NCI-H187 (cell line): Measurements from ENCODE around the gene WDR13.
A peak's percentile ranks its signal among the peaks of the same experiment; 100 is the strongest.
"Not testable (repeated sequence)": the region's sequence is repeated elsewhere in the genome, so short reads cannot be mapped to it uniquely, and the experiment has no call there.

Experiments used
- DNase-seq, 2 experiments: peaks; one replicate each; lab custom pipeline; 2025; lab: John Stamatoyannopoulos, UW

The WDR13 gene

DNA sequence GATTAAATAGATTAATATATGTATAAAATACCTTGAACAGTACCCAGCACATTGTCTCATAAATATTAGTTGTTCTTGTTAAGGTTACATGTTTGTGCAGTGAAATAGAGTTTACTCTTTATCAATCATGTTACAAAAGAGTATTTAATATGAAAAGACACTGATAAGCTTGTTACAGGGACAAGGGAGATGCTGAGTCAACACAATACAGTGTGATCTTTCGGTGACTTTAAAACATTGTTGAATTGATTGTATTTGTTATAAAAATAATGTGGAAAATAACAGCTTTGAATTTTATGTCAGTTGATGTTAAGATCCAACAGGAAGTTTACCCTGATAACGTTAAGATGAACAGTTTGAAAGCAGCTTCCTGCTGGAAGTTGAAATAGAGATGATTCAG, 1.4 kb upstream of the WDR13 start:
- DNase-seq, result no peak

DNA sequence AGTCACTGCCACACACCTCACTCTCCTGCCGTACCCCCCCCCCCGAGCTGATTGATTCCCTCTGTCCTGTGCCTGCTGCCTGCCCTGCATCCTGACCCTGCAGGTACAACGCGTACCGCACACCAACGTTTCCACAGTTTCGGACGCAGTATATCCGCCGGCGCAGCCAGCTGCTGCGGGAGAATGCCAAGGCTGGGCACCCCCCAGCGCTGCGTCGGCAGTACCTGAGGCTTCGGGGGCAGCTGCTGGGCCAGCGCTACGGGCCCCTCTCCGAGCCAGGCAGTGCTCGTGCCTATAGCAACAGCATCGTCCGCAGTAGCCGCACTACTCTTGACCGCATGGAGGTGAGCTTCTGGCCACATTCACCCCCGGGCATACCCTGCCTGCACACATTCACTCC, 1.3 kb downstream of the WDR13 start:
- DNase-seq, result no peak

DNA sequence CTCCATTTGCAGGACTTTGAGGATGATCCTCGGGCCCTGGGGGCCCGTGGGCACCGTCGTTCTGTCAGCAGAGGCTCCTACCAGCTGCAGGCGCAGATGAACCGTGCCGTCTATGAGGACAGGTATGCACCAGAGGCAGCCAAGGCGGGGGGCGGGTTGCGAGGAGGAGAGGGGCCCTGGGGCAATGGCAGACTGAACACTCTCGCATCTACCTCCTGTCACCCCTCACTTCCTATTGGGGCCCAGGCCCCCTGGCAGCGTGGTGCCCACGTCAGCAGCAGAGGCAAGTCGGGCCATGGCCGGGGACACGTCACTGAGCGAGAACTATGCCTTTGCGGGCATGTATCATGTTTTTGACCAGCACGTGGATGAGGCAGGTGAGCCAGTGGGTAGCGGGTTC, 2.0 kb downstream of the WDR13 start:
- DNase-seq, result no peak

DNA sequence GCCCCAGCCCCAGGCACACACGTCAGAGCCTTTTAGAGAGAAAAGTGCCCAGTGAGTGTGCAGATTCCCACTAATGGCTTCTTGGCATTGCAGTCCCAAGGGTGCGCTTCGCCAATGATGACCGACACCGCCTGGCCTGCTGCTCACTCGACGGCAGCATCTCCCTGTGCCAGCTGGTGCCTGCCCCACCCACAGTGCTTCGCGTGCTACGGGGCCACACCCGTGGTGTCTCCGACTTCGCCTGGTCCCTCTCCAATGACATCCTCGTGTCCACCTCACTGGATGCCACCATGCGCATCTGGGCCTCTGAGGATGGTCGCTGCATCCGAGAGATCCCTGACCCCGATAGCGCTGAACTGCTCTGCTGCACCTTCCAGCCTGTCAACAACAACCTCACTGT, 2.9 kb downstream of the WDR13 start:
- DNase-seq, result no peak

DNA sequence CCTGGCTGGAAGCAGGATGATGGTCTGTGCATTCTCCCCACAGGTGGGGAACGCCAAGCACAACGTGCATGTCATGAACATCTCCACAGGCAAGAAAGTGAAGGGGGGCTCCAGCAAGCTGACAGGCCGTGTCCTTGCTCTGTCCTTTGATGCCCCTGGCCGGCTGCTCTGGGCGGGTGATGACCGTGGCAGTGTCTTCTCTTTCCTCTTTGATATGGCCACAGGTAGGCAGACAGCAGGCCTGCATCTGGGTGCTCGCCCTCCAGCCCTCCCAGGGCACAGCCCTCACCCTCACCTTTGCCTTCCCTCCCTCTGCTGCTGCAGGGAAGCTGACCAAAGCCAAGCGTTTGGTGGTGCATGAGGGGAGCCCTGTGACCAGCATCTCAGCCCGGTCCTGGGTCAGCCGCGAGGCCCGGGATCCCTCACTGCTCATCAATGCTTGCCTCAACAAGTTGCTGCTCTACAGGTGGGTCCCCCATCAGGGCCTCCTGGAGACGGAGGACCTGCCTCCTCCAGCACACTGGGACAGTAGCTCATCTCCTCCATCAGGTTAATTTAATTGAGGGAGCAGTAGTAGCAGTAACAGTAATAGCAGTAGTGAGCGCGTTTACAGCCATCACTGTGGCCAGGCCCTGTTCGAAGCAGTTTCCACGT, 4.6 kb downstream of the WDR13 start:
- DNase-seq, result no peak

DNA sequence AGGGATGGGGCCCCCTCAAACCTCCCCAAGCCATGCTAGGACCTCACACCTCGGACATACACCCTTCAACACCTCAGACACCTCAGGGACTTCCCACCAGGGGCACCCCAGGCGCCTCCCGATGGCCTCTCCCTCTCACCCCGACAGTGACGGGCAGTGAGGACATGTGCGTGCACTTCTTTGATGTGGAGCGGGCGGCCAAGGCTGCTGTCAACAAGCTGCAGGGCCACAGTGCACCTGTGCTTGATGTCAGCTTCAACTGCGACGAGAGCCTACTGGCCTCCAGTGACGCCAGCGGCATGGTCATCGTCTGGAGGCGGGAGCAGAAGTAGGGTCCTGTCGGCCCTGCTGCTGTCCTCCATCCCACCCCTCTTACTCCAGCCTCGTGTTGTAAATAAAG, 7.4 kb downstream of the WDR13 start:
- DNase-seq, result no peak

DNA sequence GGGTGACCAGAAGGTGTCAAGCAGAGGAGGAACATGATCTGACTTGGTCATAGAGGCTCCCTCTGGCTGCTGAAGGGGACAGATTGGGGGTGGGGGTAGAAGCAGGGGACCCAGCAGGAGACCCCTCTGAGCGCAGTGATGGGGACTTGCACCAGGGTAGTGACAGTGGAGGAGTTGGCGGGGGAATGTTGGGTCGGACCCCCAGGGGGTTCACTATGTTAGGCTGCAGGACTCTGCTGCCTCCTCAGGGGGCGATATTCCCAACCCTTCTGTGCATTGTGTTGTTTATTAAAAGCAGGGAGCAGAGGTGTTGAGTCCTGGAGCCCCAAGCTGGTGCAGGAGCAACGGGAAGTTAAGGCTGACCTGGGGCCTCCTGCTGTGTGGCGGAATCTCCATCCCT, 8.8 kb downstream of the WDR13 start:
- DNase-seq, result no peak

DNA sequence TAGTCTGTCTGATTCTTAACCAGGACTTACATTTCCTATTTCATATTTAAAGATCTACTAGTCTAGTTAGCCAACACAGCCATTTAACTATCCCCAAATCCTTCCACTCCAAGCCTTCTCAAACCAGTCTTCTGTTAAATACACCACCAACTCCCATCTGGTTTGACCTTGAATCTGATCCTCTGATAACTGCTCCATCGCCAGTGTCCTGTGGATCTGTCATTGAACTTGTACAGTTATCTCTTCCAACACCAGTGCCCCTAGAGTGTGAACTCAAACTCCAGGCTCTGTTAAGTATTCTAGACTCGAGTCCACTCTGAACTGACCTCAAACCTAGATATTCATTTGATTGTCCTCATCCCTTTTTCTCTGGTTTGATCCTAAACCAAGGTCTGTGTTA, 14.4 kb downstream of the WDR13 start:
- no peak for DNase-seq

DNA sequence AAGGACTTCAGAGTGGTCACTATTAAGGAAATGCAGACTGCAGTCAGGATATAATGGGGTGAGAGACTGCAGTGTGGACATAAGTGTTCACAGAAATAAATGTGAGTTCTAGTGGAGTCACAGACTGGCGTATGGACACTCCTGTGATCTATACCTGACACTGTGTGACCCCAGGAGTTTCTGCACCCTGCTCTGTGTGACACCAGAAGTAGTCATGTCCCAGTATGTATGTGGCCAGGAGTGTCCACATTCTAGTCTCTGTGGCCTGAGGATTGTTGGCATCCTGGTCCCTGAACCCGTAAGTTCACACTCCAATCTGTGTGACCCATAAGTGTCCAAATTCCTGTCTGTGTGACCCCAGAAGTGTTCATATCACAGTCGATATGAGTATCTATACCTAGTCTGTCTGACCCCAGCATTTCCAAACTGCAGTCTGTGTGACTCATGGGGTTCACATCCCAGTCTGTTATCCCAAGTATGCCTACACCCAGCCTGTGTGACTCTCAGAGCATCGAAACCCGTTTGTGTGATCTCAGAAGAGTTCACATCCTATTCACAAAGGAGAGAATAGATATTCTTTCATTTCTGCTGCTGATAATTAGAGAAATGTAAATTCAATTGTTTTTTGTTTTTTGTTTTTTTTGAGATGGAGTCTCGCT, 16.3 kb downstream of the WDR13 start:
- no peak for DNase-seq

DNA sequence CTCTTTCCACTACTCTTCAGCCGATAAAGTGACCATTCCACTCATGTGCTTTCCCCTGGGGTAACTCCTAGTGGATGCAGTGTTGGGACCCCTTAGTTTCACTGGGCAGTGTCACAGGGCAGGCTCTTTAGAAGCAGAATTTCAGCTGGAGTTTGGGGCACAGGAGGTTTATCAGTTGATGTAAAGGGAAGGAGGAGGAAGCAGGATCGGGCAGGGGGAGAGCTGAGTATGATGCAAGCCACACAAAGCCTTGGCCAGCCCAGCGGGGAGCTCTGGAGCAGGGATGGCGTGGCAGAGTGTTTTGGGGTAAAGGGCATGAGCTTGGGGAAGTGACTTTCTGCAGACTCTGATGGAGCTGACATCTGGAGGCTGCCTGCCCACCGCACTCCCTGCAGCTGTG, 19.3 kb downstream of the WDR13 start:
- DNase-seq, result no peak

DNA sequence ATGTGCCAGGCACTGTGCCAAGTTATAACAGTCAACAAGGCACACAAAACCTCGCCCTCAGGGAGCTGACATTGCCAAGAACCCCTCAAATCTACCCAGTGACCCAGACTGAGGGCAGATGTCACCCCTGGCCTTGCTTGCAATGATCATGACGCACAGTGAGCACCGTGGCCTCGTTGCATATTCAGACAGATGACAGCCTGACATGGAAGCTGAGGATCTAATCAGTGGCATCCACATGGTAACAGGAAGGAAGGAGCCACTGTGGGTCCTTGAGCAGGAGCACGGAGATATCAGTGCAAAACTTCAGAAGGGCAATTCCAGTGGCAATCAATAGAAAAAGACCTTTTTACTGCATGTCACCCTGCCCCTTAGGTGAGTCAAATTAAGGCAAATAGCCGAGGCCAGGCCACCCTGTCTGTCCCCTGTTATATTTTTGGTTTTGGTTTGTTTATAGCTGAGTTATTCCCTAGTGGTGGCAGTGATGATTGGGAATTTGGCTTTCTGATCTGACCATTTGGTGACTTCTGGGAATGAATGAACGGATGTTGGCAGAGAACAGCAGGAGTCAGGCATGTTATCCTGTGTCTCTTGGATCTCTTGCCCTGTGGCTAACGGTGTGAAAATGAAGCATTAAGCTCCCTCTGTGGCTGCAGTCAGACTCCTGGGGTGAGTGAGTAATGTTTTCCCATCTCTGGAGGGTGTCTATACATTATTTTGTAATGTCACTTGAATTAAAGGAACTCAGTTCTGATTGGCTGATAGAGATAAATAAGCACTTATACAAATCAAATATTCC, 20.4 kb downstream of the WDR13 start:
- no peak for DNase-seq

DNA sequence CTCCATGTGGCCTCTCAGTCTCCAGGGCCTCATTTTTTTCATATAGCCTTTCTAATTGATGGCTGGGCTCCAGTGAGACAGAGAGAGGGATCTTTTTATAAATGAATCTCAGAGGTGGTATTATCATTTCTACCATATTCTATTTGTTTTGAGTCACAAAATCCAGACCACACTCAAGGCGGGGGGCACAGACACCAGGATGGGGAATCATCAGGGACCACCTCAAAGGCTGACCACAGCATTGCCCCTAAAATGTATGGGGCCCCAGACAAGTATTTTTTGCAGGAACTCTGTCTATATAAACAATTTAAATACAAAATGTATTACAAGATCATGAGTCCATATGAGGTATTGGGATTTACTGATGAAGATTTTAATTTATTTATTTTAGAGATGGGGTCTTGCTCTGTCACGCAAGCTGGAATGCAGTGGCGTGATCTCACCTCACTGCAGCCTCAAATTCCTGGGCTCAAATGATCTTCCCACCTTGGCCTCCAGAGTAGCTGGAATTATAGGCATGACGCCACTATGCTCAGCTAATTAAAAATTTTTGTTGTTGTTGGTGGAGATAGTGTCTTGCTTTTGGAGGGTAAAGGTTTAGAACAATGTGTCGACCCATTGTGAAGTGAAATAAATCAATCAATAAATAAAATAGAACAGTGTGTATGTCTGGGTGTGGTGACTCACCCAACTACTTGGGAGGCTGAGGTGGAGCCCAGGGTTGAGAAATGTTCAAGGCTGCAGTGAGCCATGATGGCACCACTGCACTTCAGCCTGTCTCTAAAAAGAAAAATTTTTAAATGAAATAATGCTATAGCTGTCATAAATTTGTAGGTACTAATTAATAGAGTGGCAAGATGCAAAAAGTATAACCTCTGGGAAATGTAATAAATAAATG, 29.4 kb downstream of the WDR13 start:
- no peak for DNase-seq

DNA sequence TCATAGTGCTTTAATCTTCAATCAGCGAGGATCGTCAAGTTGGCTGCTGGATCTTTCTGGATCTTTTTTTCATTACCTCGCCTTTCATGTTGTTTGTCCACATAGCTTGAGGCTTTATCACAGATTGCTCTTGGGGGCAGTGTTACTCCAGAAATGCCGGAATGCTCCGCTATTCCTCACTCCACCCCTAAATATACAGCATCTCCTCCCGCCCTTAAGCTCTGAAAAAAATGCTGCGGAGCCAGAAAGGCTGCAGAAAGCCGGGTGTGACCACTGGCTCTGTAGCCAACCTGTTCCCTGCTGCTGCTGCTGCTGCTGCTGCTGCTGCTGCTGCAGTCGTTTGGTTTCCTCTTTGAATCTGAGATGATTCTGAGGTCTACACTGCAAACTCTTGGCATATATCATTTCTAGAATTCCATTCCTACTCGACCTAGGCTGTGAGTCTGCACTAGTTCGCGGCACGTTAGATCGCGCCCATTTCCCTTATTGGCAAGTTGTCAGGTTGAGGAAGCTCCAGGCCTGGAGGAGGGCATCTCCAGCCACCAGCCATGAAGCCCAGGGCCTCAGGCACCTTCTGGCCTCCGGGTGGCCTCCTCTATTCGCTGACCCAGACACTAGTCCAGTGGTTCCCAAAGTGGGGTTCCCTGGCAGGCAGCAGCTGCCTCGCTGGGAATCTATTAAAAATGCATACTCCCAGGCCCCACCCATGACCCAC, 34.2 kb downstream of the WDR13 start:
- peak; percentile 12 to 29 for DNase-seq

DNA sequence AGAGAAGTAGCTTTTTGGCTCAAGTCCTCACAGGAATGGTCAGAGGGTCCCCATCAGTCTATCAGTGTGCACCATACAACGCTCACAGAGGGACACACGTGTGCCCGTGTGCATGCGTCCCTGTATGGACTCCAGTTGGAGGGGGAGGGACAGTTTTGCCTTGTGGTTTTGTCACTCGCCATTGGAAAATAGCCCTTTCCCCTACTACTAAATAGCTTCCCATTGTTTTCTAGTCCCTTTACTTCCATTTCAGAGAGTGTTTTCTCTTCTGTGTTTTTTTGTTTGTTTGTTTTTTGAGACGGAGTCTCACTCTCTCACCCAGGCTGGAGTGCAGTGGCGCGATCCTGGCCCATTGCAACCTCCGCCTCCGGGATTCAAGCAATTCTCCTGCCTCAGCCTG, 34.9 kb downstream of the WDR13 start:
- no peak for DNase-seq

DNA sequence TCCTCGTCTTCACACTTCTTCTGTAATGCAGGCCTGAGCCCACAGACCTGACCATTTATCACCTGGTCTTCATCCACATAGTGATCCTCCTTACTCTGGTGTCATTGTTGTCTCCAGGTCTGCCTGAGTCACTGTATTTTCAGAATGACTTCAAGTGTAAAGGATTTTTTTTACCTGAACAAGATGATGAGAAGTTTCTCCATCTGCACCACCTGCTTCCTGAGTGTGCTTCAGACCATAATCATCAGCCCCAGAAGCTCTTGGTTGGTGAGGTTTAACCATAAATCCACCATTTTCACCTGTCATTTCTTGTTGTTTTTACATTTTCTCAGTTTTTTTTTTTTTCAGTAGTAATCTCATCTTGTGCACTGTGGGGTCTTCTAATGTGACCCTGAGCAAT, 39.0 kb downstream of the WDR13 start:
- no peak for DNase-seq

DNA sequence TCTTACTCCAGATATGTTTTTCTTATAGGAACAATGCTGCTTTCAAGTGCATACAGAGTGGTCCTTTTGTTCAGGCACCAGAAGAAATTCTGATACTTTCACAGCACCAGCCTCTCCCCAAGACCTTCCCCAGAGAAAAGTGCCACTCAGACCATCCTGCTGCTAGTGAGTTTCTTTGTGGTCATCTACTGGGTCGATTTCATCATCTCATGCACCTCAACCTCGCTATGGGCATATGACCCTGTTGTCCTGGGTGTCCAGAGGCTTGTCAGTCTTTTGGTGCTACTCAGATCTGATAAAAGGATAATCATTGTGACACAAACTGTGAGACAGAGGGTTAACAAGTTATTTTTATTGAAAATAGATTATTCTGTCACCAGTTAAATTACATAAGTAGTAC, 39.5 kb downstream of the WDR13 start:
- DNase-seq, result no peak

DNA sequence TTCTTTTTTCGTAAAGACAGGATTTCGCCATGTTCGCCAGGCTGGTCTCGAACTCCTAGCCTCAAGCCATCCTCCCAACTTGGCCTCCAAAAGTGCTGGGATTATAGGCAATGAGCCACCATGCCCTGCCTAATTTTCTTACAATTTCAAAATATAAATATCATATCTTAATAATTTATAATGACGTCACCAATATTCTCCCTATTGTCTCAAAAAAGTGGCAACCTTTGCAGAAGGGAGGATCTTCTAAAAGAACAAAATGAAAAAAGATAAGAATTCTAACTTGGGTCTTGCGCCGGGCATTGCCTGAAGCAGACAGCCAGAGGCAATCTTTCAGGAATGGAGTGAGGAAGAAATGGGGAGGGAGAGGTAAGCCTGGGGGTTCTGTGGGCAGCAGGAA, 48.4 kb downstream of the WDR13 start:
- no peak for DNase-seq

DNA sequence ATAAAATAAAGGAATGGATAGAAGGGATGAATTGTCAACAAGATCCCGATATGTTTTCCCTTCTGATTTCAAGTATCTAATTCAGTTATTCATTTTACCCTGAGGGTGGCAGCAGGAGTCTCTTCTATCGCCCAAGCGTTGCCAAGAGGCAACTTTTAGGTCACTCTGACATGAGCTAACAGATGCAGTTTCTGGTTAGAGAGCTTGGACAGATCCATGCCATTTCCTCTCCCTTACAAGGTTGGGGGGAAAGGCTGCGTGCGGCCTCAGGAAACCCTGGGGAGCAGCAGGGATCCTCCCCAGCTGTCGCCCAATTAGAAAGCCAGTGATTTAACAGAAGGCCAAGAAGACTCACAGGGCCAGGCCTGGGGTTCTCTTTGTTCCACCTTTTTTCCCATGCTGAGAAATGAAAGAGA, 51.1 kb downstream of the WDR13 start:
- DNase-seq, result no peak

DNA sequence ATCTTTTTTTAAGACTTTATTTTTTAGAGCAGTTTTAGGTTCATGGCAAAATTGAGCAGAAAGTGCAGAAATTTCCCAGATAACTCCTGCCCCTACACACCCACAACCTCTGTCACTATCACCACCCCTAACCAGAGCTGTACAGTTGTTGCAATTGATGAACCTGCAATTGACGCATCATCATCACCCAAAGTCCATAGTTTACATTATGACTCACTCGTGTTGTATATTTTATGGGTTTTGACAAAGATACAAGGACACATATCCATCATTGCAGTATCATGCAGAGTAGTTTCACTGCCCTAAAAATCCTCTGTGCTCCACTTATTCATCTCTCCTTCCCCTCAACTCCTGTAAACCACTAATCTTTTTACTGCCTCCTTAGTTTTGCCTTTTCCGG, 51.8 kb downstream of the WDR13 start:
- no peak for DNase-seq

DNA sequence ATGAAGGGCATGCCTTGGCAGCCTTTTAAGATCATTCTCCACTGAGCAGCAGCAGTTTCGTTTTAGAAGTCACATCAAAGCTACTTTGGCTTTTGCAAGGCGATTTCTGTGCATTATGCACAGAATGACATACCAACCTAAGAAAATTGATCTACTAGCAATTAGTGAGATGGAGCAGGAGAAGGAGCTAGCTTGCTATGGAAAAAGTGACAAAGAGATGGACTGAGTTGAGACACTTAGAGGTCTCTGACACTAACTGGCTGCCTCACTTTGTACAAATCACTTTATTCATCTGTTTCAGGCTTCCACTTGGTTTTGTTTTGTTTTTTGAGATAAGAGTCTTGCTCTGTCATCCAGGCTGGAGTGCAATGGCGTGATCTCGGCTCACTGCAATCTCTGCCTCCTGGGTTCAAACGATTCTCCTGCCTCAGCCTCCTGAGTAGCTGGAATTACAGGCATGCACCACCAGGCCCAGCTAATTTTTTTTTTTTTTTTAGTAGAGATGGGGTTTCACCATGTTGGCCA, 54.8 kb downstream of the WDR13 start:
- DNase-seq, result not testable (repeated sequence)

DNA sequence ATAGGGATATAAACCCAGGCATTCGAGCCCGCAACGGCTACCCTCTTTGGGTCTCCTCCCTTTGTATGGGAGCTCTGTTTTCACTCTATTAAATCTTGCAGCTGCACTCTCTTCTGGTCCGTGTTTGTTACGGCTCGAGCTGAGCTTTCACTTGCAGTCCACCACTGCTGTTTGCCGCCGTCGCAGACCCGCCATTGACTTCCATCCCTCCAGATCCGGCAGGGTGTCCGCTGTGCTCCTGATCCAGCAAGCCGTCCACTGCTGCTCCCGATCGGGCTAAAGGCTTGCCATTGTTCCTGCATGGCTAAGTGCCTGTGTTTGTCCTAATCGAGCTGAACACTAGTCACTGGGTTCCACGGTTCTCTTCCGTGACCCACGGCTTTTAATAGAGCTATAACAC, 57.5 kb downstream of the WDR13 start:
- not testable (repeated sequence) for DNase-seq
